HCT116 (cell line): Measurements from ENCODE around the gene GPR37L1. TPM values are rescaled to one million over a fixed set of nuclear protein-coding genes. Genes with fewer than 3 reads are reported as not detected.

Experiments
- ATAC-seq: fragments of 200-7000 bp; cut with Tn5 transposase; 2 replicates; pipeline ENCODE4 v1.9.1; 2020; ENCODE audit warnings: mild to moderate bottlenecking, moderate library complexity
- BruUV-seq: library from RNA; stranded (reverse); fragments of 400-500 nt; replicated peaks from 2 replicates; lab custom pipeline; 2021; lab: Mats Ljungman, UMichigan
- CTCF ChIA-PET: fragments of 300-600 bp; sonication (Branson Sonifier 250); formaldehyde crosslinking; loops from one replicate; lab custom pipeline; 2021; ENCODE audit warnings: antibody characterized with exemption; lab: Charles Lee
- POLR2A ChIA-PET: fragments of 300-600, 350-600 bp; sonication (Branson Sonifier 250); formaldehyde crosslinking; loops from one replicate; lab custom pipeline; 2021; ENCODE audit warnings: antibody characterized with exemption; lab: Charles Lee
- RAD21 ChIA-PET, 2 experiments: fragments of 300-600 bp; sonication (Branson Sonifier 250); formaldehyde crosslinking; loops; one replicate each; lab custom pipeline; 2023; ENCODE audit warnings: low total read pairs in 2 of 2; ENCODE audit not compliant: uncharacterized antibody in 2 of 2, unreplicated experiment in 2 of 2, low non-redundant PET in 1 of 2; lab: Charles Lee
- DNase-seq: peaks from one replicate; pipeline ENCODE4 v3.0.0-alpha.2; 2010; ENCODE audit warnings: low read depth, low spot score
- H2AFZ ChIP-seq: fragments of 200-600 bp; shearing (Covaris generic), sonication (generic); 2 replicates; pipeline ENCODE4 v1.6.1; 2017; ENCODE audit warnings: low read depth, mixed run types, mixed read lengths, antibody characterized with exemption, low read length; ENCODE audit not compliant: poor library complexity, severe bottlenecking
- H3K27ac ChIP-seq: 2 replicates; pipeline ENCODE4 v1.5.1; 2012; ENCODE audit warnings: low read depth, low read length
- H3K27me3 ChIP-seq: fragments of 200-600 bp; sonication (generic); 2 replicates; pipeline ENCODE4 v1.6.1; 2016; ENCODE audit warnings: mixed run types, low read length, mixed read lengths; ENCODE audit not compliant: insufficient read depth
- H3K36me3 ChIP-seq, 2 experiments: fragments of 200-500 bp in 1 of 2; fragments of 200-600 bp in 1 of 2; sonication (Bioruptor generic) in 1 of 2; sonication (generic) in 1 of 2; 2 replicates each; pipeline versions ENCODE4 v1.5.1 to v1.6.1; 2014 to 2016; ENCODE audit warnings: low read length in 2 of 2, inconsistent platforms in 1 of 2, mixed read lengths in 1 of 2, mixed run types in 1 of 2; ENCODE audit not compliant: insufficient read depth in 2 of 2, control insufficient read depth in 1 of 2
- H3K4me1 ChIP-seq, 2 experiments: fragments of 200-600 bp in 1 of 2; sonication (generic) in 1 of 2; 2 replicates each; pipeline versions ENCODE4 v1.5.1 to v1.6.1; 2012 to 2017; ENCODE audit warnings: low read length in 2 of 2, inconsistent platforms in 1 of 2, mild to moderate bottlenecking in 1 of 2, mixed read lengths in 1 of 2, mixed run types in 1 of 2, moderate library complexity in 1 of 2; ENCODE audit not compliant: insufficient read depth in 2 of 2, control insufficient read depth in 1 of 2
- H3K4me2 ChIP-seq: fragments of 200-600 bp; sonication (generic); 2 replicates; pipeline ENCODE4 v1.6.1; 2017; ENCODE audit warnings: mixed run types, low read length, mixed read lengths
- H3K4me3 ChIP-seq, 2 experiments: fragments of 200-600 bp in 1 of 2; sonication (generic) in 1 of 2; replicated peaks in 1 of 2; 2 replicates each; pipeline ENCODE4 v1.5.1; 2011 to 2016; ENCODE audit warnings: low read length in 2 of 2, control low read depth in 1 of 2, low read depth in 1 of 2, mild to moderate bottlenecking in 1 of 2, mixed read lengths in 1 of 2, mixed run types in 1 of 2
- H3K79me2 ChIP-seq: fragments of 200-600 bp; sonication (generic); 2 replicates; pipeline ENCODE4 v1.6.1; 2017; ENCODE audit warnings: mild to moderate bottlenecking, mixed run types, low read length, moderate library complexity, mixed read lengths; ENCODE audit not compliant: insufficient read depth
- H3K9ac ChIP-seq: fragments of 200-600 bp; sonication (generic); 2 replicates; pipeline ENCODE4 v1.6.1; 2016; ENCODE audit warnings: low read length, mixed read lengths
- H3K9me2 ChIP-seq: fragments of 200-600 bp; sonication (generic), shearing (Covaris generic); 2 replicates; pipeline ENCODE4 v1.6.1; 2017; ENCODE audit warnings: mixed run types, mild to moderate bottlenecking, moderate library complexity; ENCODE audit not compliant: insufficient read depth
- H3K9me3 ChIP-seq, 2 experiments: fragments of 200-500 bp in 1 of 2; fragments of 200-600 bp in 1 of 2; sonication (Bioruptor generic) in 1 of 2; sonication (generic) in 1 of 2; 2 replicates each; pipeline ENCODE4 v1.6.1; 2014 to 2017; ENCODE audit warnings: low read length in 2 of 2, mixed read lengths in 2 of 2, inconsistent platforms in 1 of 2, low read depth in 1 of 2, mild to moderate bottlenecking in 1 of 2, mixed run types in 1 of 2, moderate library complexity in 1 of 2; ENCODE audit not compliant: control insufficient read depth in 1 of 2, insufficient read depth in 1 of 2
- H4K20me1 ChIP-seq: fragments of 200-600 bp; sonication (generic), shearing (Covaris generic); 2 replicates; pipeline ENCODE4 v1.6.1; 2017; ENCODE audit warnings: mixed run types, mild to moderate bottlenecking, moderate library complexity; ENCODE audit not compliant: insufficient read depth
- CBX3 ChIP-seq: IDR thresholded peaks from 2 replicates; pipeline ENCODE4 v1.6.1; 2012; ENCODE audit warnings: low read depth
- CEBPB ChIP-seq: IDR thresholded peaks from 2 replicates; pipeline ENCODE4 v1.6.1; 2012; ENCODE audit warnings: low read depth
- CTCF ChIP-seq, 3 experiments: fragments of 200-600 bp in 1 of 3; sonication (generic) in 1 of 3; IDR thresholded peaks in 2 of 3; conservative IDR thresholded peaks in 1 of 3; 2 replicates each; pipeline ENCODE4 v1.5.1; 2012 to 2017; ENCODE audit warnings: low read depth in 2 of 3, low read length in 2 of 3, antibody characterized with exemption in 1 of 3, borderline replicate concordance in 1 of 3, control low read depth in 1 of 3, mild to moderate bottlenecking in 1 of 3, mixed read lengths in 1 of 3, mixed run types in 1 of 3, moderate library complexity in 1 of 3; ENCODE audit not compliant: insufficient read depth in 1 of 3
- EGR1 ChIP-seq: IDR thresholded peaks from 2 replicates; pipeline ENCODE4 v1.6.1; 2012; ENCODE audit warnings: low read depth
- EZH2phosphoT487 ChIP-seq: fragments of 200-600 bp; IDR thresholded peaks from 2 replicates; pipeline ENCODE4 v1.6.1; 2018; ENCODE audit warnings: antibody characterized with exemption, borderline replicate concordance
- FOSL1 ChIP-seq: IDR thresholded peaks from 2 replicates; pipeline ENCODE4 v1.6.1; 2012; ENCODE audit warnings: low read depth
- JUND ChIP-seq: IDR thresholded peaks from 2 replicates; pipeline ENCODE4 v1.6.1; 2012
- POLR2AphosphoS5 ChIP-seq: IDR thresholded peaks from 2 replicates; pipeline ENCODE4 v1.6.1; 2011; ENCODE audit warnings: mild to moderate bottlenecking, low read depth, low read length, moderate library complexity
- RAD21 ChIP-seq: IDR thresholded peaks from 2 replicates; pipeline ENCODE4 v1.6.1; 2012; ENCODE audit warnings: low read depth, mild to moderate bottlenecking
- TCF7L2 ChIP-seq: IDR thresholded peaks from 2 replicates; pipeline ENCODE4 v1.7.0; 2011; ENCODE audit warnings: borderline replicate concordance, inconsistent platforms; ENCODE audit not compliant: insufficient read depth, insufficient read length; ENCODE audit errors: extremely low read depth
- ZNF274 ChIP-seq: fragments of 200-500 bp; sonication (Bioruptor generic); IDR thresholded peaks from 2 replicates; pipeline ENCODE4 v1.6.1; 2014; ENCODE audit warnings: mild to moderate bottlenecking, low read depth, low read length, inconsistent platforms
- intact Hi-C: fragments of 100-400 bp; cut with micrococcal nuclease; formaldehyde crosslinking; loops from 2 replicates; pipeline ENCODE4 v1.10.0; 2022
- total RNA-seq: library from RNA; stranded (reverse); gene quantifications from one replicate; pipeline ENCODE4 v1.2.1, GENCODE V29; 2021; ENCODE audit not compliant: unreplicated experiment
- TF ChIP-seq, protein P1 (sequence below): IDR thresholded peaks from 2 replicates; pipeline ENCODE4 v1.6.1; 2011; ENCODE audit warnings: mild to moderate bottlenecking, low read length, moderate library complexity; ENCODE audit not compliant: insufficient replicate concordance; ENCODE audit errors: extremely low read depth
- TF ChIP-seq, protein P2 (sequence below): IDR thresholded peaks from 2 replicates; pipeline ENCODE4 v1.6.1; 2012; ENCODE audit warnings: low read depth
- TF ChIP-seq, protein P3 (sequence below): IDR thresholded peaks from 2 replicates; pipeline ENCODE4 v1.6.1; 2012

The GPR37L1 gene
- total RNA-seq, 1 experiment from 2014 or later = 0.10 TPM

- no peaks in the 10 kb centered on the region for H3K9me2 ChIP-seq
- DNase-seq (peak; percentile 24), ATAC-seq (peak; percentile 92)
- no peak overlapping the region for H2AFZ ChIP-seq
- H4K20me1 ChIP-seq = no peaks in the 10 kb centered on the region
- H3K9ac ChIP-seq = no peak overlapping the region
- ChIA-PET RAD21 (interaction anchor here in 1 of 2 experiments (0.6 kb wide), 1 partner anchor 53 kb away, joined by 5 read pairs; no protein-coding TSS in a partner anchor), POLR2A (interaction anchor here (1.3 to 2.2 kb wide), 2 partner anchors 117 to 125 kb away, joined by 5 to 9 read pairs; partner anchors contain the start of gene ELF3), CTCF (interaction anchor here (0.6 to 3.5 kb wide), 11 partner anchors 8 to 909 kb away, joined by 3 to 13 read pairs (median 5); partner anchors contain the start of genes ELF3 and GPR37L1)
- H3K9me3 ChIP-seq = no peaks in the 10 kb centered on the region
- TF ChIP-seq, protein P1, sequence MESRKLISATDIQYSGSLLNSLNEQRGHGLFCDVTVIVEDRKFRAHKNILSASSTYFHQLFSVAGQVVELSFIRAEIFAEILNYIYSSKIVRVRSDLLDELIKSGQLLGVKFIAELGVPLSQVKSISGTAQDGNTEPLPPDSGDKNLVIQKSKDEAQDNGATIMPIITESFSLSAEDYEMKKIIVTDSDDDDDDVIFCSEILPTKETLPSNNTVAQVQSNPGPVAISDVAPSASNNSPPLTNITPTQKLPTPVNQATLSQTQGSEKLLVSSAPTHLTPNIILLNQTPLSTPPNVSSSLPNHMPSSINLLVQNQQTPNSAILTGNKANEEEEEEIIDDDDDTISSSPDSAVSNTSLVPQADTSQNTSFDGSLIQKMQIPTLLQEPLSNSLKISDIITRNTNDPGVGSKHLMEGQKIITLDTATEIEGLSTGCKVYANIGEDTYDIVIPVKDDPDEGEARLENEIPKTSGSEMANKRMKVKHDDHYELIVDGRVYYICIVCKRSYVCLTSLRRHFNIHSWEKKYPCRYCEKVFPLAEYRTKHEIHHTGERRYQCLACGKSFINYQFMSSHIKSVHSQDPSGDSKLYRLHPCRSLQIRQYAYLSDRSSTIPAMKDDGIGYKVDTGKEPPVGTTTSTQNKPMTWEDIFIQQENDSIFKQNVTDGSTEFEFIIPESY = no peak
- TF ChIP-seq CEBPB = no peak
- peak; percentile 68 to 89 (median 87); a peak in 5 of 6 replicates for TF ChIP-seq CTCF (IDR thresholded peaks at IDR 0.05 in 2 of 3, conservative IDR thresholded peaks at IDR 0.05 in 1 of 3; ENCODE audit: borderline replicate concordance in 1 of 3, insufficient read depth in 1 of 3, low read depth in 2 of 3, low read length in 2 of 3)
- TF ChIP-seq FOSL1 = no peak
- peak; percentile 78 for TF ChIP-seq RAD21
- no peak for TF ChIP-seq TCF7L2
- TF ChIP-seq, protein P2, sequence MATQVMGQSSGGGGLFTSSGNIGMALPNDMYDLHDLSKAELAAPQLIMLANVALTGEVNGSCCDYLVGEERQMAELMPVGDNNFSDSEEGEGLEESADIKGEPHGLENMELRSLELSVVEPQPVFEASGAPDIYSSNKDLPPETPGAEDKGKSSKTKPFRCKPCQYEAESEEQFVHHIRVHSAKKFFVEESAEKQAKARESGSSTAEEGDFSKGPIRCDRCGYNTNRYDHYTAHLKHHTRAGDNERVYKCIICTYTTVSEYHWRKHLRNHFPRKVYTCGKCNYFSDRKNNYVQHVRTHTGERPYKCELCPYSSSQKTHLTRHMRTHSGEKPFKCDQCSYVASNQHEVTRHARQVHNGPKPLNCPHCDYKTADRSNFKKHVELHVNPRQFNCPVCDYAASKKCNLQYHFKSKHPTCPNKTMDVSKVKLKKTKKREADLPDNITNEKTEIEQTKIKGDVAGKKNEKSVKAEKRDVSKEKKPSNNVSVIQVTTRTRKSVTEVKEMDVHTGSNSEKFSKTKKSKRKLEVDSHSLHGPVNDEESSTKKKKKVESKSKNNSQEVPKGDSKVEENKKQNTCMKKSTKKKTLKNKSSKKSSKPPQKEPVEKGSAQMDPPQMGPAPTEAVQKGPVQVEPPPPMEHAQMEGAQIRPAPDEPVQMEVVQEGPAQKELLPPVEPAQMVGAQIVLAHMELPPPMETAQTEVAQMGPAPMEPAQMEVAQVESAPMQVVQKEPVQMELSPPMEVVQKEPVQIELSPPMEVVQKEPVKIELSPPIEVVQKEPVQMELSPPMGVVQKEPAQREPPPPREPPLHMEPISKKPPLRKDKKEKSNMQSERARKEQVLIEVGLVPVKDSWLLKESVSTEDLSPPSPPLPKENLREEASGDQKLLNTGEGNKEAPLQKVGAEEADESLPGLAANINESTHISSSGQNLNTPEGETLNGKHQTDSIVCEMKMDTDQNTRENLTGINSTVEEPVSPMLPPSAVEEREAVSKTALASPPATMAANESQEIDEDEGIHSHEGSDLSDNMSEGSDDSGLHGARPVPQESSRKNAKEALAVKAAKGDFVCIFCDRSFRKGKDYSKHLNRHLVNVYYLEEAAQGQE = no peak
- TF ChIP-seq EZH2phosphoT487 = no peak
- no peak for TF ChIP-seq CBX3
- no peak for TF ChIP-seq ZNF274
- TF ChIP-seq JUND = no peak
- TF ChIP-seq EGR1 = no peak
- TF ChIP-seq POLR2AphosphoS5 = no peak
- TF ChIP-seq, protein P3, sequence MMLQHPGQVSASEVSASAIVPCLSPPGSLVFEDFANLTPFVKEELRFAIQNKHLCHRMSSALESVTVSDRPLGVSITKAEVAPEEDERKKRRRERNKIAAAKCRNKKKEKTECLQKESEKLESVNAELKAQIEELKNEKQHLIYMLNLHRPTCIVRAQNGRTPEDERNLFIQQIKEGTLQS = no peak
- no peaks in the 10 kb centered on the region for H3K27me3 ChIP-seq
- intact Hi-C loops = loop anchor here (1.0 kb wide), 1 partner anchor 136 kb away; no protein-coding TSS in a partner anchor
- H3K36me3 ChIP-seq = peaks cover 7 to 18% of the 10 kb centered on the region in 2 experiments; a peak in 3 of 4 replicates
- 0 out of 2 replicates have a peak overlapping the region, but pooled peaks have one; percentile 17 for H3K27ac ChIP-seq
- H3K4me3 ChIP-seq = no peak overlapping the region
- no peak overlapping the region for H3K4me2 ChIP-seq
- no peaks in the 10 kb centered on the region for H3K4me1 ChIP-seq
- BruUV-seq = no TSS peak
- peaks cover 17% of the 10 kb centered on the region; the same call in 1 of the 2 replicates for H3K79me2 ChIP-seq
Measured at GRCh38 chr1:202135221-202135721, 12.6 kb downstream of the GPR37L1 start.
